ENCODE data around the gene PCGF1. TPM values are rescaled to one million over a fixed set of nuclear protein-coding genes. Genes with fewer than 3 reads are reported as not detected.

PCGF1 gene
- total and polyA plus RNA-seq, 2 of the 4 experiments (the other 2 are of a cell fraction), result 23.4 to 31.4 TPM

DNA sequence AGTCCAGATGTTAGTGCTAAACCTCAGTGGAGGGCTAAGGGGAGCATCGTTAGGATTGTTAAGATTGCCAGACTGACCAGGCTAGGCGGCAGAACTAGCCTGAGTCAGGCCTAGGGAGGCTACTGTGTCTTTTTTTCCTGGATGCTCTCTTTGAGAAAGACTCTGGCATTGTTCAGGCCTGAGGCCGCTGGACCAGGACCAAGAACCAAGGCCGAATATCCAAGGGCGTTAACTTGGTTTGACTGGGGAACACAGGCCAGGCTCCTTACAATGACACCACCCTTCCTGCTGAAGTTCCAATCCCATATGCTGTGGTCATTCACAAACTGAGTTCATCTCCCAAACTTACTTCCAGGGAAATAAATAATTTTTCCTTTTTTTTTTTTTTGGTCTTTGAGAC, 32.8 kb upstream of the PCGF1 start:
- Histone ChIP-seq H3K14ac (replicated peaks; ENCODE audit: low read depth, low read length) (no peak overlapping the region), H4K20me1 (ENCODE audit: insufficient read depth, low read length) (no peaks in the 10 kb centered on the region), H3K36me3 (ENCODE audit: control insufficient read depth, insufficient read depth, low read length) (peaks cover 12% of the 10 kb centered on the region), H3K4me2 (ENCODE audit: low read depth, low read length) (no peak overlapping the region), H4K5ac (ENCODE audit: low read depth, low read length) (no peak overlapping the region), H2AK5ac (ENCODE audit: low read depth, low read length) (no peak overlapping the region), H4K8ac (ENCODE audit: low read depth in 2 of 2, low read length in 2 of 2) (no peak overlapping the region), H3K56ac (ENCODE audit: extremely low read depth, insufficient read depth, low read length) (no peak overlapping the region), H2BK15ac (ENCODE audit: low read depth, low read length) (no peak overlapping the region), H3K4ac (ENCODE audit: low read depth, low read length) (no peak overlapping the region), H2BK5ac (ENCODE audit: low read depth, low read length, poor library complexity, severe bottlenecking) (no peak overlapping the region), H3K4me3 (ENCODE audit: insufficient read depth, low read depth, low read length) (no peak overlapping the region), H2AK9ac (replicated peaks; ENCODE audit: low read depth, low read length, poor library complexity) (no peak overlapping the region), H3K18ac (ENCODE audit: low read depth, low read length) (no peak overlapping the region), H3K9me1 (ENCODE audit: insufficient read depth, low read length) (no peaks in the 10 kb centered on the region), H3K9ac (ENCODE audit: low read depth, low read length) (no peak overlapping the region), H3K27me3 (ENCODE audit: control insufficient read depth, insufficient read depth, low read length) (no peaks in the 10 kb centered on the region), H3K4me1 (ENCODE audit: control insufficient read depth, insufficient read depth, low read length) (no peaks in the 10 kb centered on the region), H3K27ac (ENCODE audit: insufficient read depth, low read length) (no peak overlapping the region), H3K23ac (ENCODE audit: low read depth, low read length) (no peak overlapping the region), H3K79me1 (ENCODE audit: low read depth in 1 of 2, low read length in 2 of 2) (no peaks in the 10 kb centered on the region), H2BK20ac (ENCODE audit: low read depth, low read length) (no peak overlapping the region), H2AFZ (replicated peaks; ENCODE audit: low read length, poor library complexity) (no peak overlapping the region), H3K9me3 (ENCODE audit: control insufficient read depth, insufficient read depth, low read length) (no peaks in the 10 kb centered on the region), H4K91ac (ENCODE audit: insufficient read depth, low read depth, low read length) (no peak overlapping the region), H2BK120ac (ENCODE audit: low read depth, low read length) (no peak overlapping the region)
- DNase-seq, result no peak
- WGBS, 2 experiments (ENCODE audit: extremely low coverage in 2 of 2, insufficient read length in 1 of 2), result 100% methylated on average over 1 of the region's 5 CpGs; no CpG with 5 or more reads in 1 of the 2 experiments
- CTCF ChIA-PET, result no interaction called here
- POLR2A ChIA-PET (ENCODE audit: unreplicated experiment), result no interaction called here
- no peak for ATAC-seq (ENCODE audit: low read depth)
- no TSS peak for BruUV-seq (replicated peaks)
- intact Hi-C loops (cut with micrococcal nuclease), result no loop called here
- dilution Hi-C loops (cut with HindIII; ENCODE audit: low sequenced_read_pairs, unreplicated experiment), result no loop called here
- TF ChIP-seq CTCF (conservative IDR thresholded peaks at IDR 0.05; ENCODE audit: low read depth, low read length) (no peak), RFX5 (IDR thresholded peaks at IDR 0.05; ENCODE audit: low read depth, low read length) (no peak), BHLHE40 (IDR thresholded peaks at IDR 0.05; ENCODE audit: low read depth, low read length) (no peak), CEBPB (IDR thresholded peaks at IDR 0.05; ENCODE audit: low read depth, low read length) (no peak), RAD21 (IDR thresholded peaks at IDR 0.05; ENCODE audit: low read length) (no peak), POLR2A (IDR thresholded peaks at IDR 0.05; ENCODE audit: low read depth, low read length) (no peak), NFE2L2 (IDR thresholded peaks at IDR 0.05; ENCODE audit: low read depth, low read length) (no peak), MAFK (IDR thresholded peaks at IDR 0.05; ENCODE audit: low read depth, low read length) (no peak), CHD1 (IDR thresholded peaks at IDR 0.05; ENCODE audit: low read depth, low read length) (no peak), RCOR1 (IDR thresholded peaks at IDR 0.05; ENCODE audit: insufficient replicate concordance, low read length) (no peak), SMC3 (IDR thresholded peaks at IDR 0.05; ENCODE audit: low read depth, low read length) (no peak), MAZ (IDR thresholded peaks at IDR 0.05; ENCODE audit: borderline replicate concordance, low read depth, low read length) (no peak), FOS (IDR thresholded peaks at IDR 0.05; ENCODE audit: low read depth, low read length) (no peak), MXI1 (IDR thresholded peaks at IDR 0.05; ENCODE audit: borderline replicate concordance, low read depth, low read length) (no peak)
- TF ChIP-seq, protein P1, sequence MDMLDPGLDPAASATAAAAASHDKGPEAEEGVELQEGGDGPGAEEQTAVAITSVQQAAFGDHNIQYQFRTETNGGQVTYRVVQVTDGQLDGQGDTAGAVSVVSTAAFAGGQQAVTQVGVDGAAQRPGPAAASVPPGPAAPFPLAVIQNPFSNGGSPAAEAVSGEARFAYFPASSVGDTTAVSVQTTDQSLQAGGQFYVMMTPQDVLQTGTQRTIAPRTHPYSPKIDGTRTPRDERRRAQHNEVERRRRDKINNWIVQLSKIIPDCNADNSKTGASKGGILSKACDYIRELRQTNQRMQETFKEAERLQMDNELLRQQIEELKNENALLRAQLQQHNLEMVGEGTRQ (IDR thresholded peaks at IDR 0.05; ENCODE audit: low read depth, low read length), result no peak
- TF ChIP-seq, protein P2, sequence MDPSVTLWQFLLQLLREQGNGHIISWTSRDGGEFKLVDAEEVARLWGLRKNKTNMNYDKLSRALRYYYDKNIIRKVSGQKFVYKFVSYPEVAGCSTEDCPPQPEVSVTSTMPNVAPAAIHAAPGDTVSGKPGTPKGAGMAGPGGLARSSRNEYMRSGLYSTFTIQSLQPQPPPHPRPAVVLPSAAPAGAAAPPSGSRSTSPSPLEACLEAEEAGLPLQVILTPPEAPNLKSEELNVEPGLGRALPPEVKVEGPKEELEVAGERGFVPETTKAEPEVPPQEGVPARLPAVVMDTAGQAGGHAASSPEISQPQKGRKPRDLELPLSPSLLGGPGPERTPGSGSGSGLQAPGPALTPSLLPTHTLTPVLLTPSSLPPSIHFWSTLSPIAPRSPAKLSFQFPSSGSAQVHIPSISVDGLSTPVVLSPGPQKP (IDR thresholded peaks at IDR 0.05; ENCODE audit: borderline replicate concordance, low read depth, low read length), result no peak
- in situ Hi-C loops (cut with MboI; ENCODE audit: low sequenced_read_pairs), result no loop called here
